ENCODE measurements around the gene HNRNPA1.

HNRNPA1 gene

GRCh38 chr12:54285150-54286041 lies 4.9 kb downstream of the HNRNPA1 start:
- Histone ChIP-seq H3K27me3 (ENCODE audit: insufficient read depth, low read length) (no peaks in the 10 kb centered on the region), H3K4me1 (ENCODE audit: control insufficient read depth, insufficient read depth, low read length, unreplicated experiment) (peaks cover 20% of the 10 kb centered on the region), H3K36me3 (ENCODE audit: insufficient read depth, low read length) (peaks cover 66% of the 10 kb centered on the region), H2AFZ (ENCODE audit: low read length, unreplicated experiment) (no peak overlapping the region), H3K27ac (ENCODE audit: low read depth, low read length) (peak overlapping the region; percentile 31), H3K4me3 (ENCODE audit: low read depth, low read length) (peak overlapping the region; percentile 93), H3K79me2 (ENCODE audit: control insufficient read depth, insufficient read depth, low read length, unreplicated experiment) (peaks cover 45% of the 10 kb centered on the region)

DNA sequence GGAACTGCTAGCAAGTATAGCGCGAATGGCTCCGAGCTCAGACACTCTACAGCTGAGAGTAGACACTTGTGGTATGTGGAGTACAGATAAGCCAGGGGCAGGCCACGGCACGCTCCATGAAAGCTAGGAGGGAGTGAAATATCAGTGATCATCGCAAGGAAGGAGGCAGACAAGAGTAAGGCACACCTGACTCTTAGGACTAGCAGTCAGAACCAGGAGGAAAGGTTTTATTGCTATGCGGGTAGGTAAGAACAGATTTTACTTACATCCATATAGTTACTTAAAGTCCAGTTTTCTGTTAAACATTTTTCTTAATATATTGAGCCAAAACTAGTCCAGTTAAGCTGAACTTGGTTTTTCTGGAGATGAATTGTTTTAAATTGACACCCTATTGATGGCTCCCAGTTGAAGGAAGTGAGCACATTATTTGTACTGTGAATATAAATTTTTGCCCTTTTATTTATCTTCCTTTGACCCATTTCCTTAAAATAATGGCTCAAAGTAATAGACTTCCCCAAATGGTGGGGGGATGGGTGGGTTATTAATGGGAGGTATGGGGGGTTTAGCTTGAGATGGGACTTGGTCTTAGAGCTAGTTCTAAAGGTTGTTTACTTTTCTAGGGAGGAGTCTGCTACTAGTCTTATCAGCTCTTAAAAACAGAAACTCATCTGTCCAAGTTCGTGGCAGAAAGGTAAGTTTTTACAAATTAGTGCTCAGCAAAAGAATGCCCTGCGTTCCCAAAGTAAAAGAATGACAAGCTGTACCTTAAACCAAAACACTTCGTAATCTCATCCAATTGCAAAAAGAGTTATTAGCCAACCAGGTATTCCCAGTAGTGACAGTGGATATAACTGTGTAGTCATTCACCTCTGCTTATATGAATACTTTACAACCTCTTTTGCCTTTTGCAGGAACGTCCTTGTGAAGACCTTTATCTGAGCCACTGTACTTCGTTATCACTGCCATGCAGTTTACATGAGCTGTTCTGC lies 5.8 kb downstream of the HNRNPA1 start:
- H3K4me1 ChIP-seq (ENCODE audit: control insufficient read depth, insufficient read depth, low read length, unreplicated experiment): peaks cover 20% of the 10 kb centered on the region
- H3K4me3 ChIP-seq (ENCODE audit: low read depth, low read length): no peak overlapping the region
- H3K27ac ChIP-seq (ENCODE audit: low read depth, low read length): no peak overlapping the region

GRCh38 chr12:54287261-54288157 lies 7.0 kb downstream of the HNRNPA1 start:
- Histone ChIP-seq H3K79me2 (ENCODE audit: control insufficient read depth, insufficient read depth, low read length, unreplicated experiment) (peaks cover 26% of the 10 kb centered on the region), H3K4me1 (ENCODE audit: control insufficient read depth, insufficient read depth, low read length, unreplicated experiment) (peaks cover 16% of the 10 kb centered on the region), H3K27ac (ENCODE audit: low read depth, low read length) (no peak overlapping the region), H3K4me3 (ENCODE audit: low read depth, low read length) (no peak overlapping the region), H3K27me3 (ENCODE audit: insufficient read depth, low read length) (no peaks in the 10 kb centered on the region), H2AFZ (ENCODE audit: low read length, unreplicated experiment) (no peak overlapping the region), H3K36me3 (ENCODE audit: insufficient read depth, low read length) (peaks cover 48% of the 10 kb centered on the region)

More for the DNA sequence above, 5.8 kb downstream of the HNRNPA1 start:
- Histone ChIP-seq H3K27me3 (ENCODE audit: insufficient read depth, low read length) (no peaks in the 10 kb centered on the region), H3K79me2 (ENCODE audit: control insufficient read depth, insufficient read depth, low read length, unreplicated experiment) (peaks cover 37% of the 10 kb centered on the region), H2AFZ (ENCODE audit: low read length, unreplicated experiment) (no peak overlapping the region), H3K36me3 (ENCODE audit: insufficient read depth, low read length) (peaks cover 60% of the 10 kb centered on the region)

DNA sequence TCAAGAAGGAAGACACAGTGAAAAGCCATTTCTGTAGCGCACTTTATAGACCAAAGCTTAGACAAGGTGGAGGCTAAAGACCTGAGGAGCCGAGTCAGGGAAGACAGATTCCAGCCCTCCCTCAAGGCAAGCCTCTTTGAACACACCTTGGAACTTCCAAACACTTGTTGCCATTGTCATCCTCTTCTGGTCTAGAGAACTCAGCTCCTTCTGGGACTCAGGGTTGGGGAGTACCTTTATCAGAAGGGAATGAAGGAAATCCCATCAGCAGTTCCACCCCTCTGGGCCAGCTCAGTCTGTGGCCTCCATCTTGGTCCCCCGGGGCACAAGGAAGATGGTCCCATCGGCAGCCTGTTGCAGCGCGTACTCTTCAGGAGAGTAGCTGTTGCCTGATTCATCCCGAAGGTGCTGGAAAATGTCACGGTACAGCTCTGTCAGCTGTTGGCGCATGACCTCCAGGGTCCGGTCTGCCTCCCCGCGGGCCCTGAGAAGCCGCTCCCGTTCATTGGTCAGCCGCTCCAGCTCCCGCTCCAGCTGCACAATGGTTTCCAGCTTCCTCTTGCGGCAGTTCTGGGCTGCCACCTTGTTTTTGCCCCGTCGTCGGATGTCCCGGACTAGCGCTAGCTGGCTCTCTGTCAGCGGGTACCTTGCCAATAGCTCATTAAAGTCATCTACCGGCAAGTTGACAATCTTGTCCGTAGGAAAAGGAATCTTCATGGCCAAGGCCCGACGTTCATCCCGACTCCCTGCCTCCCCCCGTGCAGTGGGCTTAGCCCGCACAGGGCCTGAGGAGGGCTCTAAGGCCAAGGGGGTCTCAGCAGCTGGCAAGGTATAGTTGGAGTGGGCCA lies 11.8 kb downstream of the HNRNPA1 start:
- H3K4me1 ChIP-seq (ENCODE audit: control insufficient read depth, insufficient read depth, low read length, unreplicated experiment): no peaks in the 10 kb centered on the region
- H3K27ac ChIP-seq (ENCODE audit: low read depth, low read length): no peak overlapping the region
- H3K79me2 ChIP-seq (ENCODE audit: control insufficient read depth, insufficient read depth, low read length, unreplicated experiment): no peaks in the 10 kb centered on the region
- H3K4me3 ChIP-seq (ENCODE audit: low read depth, low read length): no peak overlapping the region
- peaks cover 7% of the 10 kb centered on the region for H3K36me3 ChIP-seq (ENCODE audit: insufficient read depth, low read length)
- H2AFZ ChIP-seq (ENCODE audit: low read length, unreplicated experiment): no peak overlapping the region
- H3K27me3 ChIP-seq (ENCODE audit: insufficient read depth, low read length): no peaks in the 10 kb centered on the region

- Histone ChIP-seq H3K4me1 (ENCODE audit: control insufficient read depth, insufficient read depth, low read length, unreplicated experiment) (no peaks in the 10 kb centered on the region), H3K79me2 (ENCODE audit: control insufficient read depth, insufficient read depth, low read length, unreplicated experiment) (no peaks in the 10 kb centered on the region), H3K36me3 (ENCODE audit: insufficient read depth, low read length) (peaks cover under 1% of the 10 kb centered on the region; the same call in 1 of the 2 replicates), H3K27ac (ENCODE audit: low read depth, low read length) (no peak overlapping the region), H3K27me3 (ENCODE audit: insufficient read depth, low read length) (no peaks in the 10 kb centered on the region), H3K4me3 (ENCODE audit: low read depth, low read length) (no peak overlapping the region), H2AFZ (ENCODE audit: low read length, unreplicated experiment) (no peak overlapping the region)
These were observed 12.4 kb downstream of the HNRNPA1 start for GRCh38 chr12:54292931-54293241.

GRCh38 chr12:54294152-54294952 lies 13.8 kb downstream of the HNRNPA1 start:
- H3K27me3 ChIP-seq (ENCODE audit: insufficient read depth, low read length): no peaks in the 10 kb centered on the region
- H2AFZ ChIP-seq (ENCODE audit: low read length, unreplicated experiment): no peak overlapping the region
- H3K4me1 ChIP-seq (ENCODE audit: control insufficient read depth, insufficient read depth, low read length, unreplicated experiment): peaks cover 2% of the 10 kb centered on the region
- no peak overlapping the region for H3K4me3 ChIP-seq (ENCODE audit: low read depth, low read length)
- no peaks in the 10 kb centered on the region for H3K79me2 ChIP-seq (ENCODE audit: control insufficient read depth, insufficient read depth, low read length, unreplicated experiment)
- no peaks in the 10 kb centered on the region for H3K36me3 ChIP-seq (ENCODE audit: insufficient read depth, low read length)
- no peak overlapping the region for H3K27ac ChIP-seq (ENCODE audit: low read depth, low read length)

- Histone ChIP-seq H3K79me2 (ENCODE audit: control insufficient read depth, insufficient read depth, low read length, unreplicated experiment) (no peaks in the 10 kb centered on the region), H3K4me1 (ENCODE audit: control insufficient read depth, insufficient read depth, low read length, unreplicated experiment) (peaks cover 9% of the 10 kb centered on the region), H2AFZ (ENCODE audit: low read length, unreplicated experiment) (no peak overlapping the region), H3K27me3 (ENCODE audit: insufficient read depth, low read length) (no peaks in the 10 kb centered on the region), H3K36me3 (ENCODE audit: insufficient read depth, low read length) (no peaks in the 10 kb centered on the region), H3K4me3 (ENCODE audit: low read depth, low read length) (no peak overlapping the region), H3K27ac (ENCODE audit: low read depth, low read length) (no peak overlapping the region)
These were observed 14.5 kb downstream of the HNRNPA1 start for GRCh38 chr12:54294953-54295566.

GRCh38 chr12:54296393-54297099 lies 16.0 kb downstream of the HNRNPA1 start:
- Histone ChIP-seq H2AFZ (ENCODE audit: low read length, unreplicated experiment) (no peak overlapping the region), H3K27me3 (ENCODE audit: insufficient read depth, low read length) (0 out of 2 replicates have a peak, but pooled peaks cover 3% of the 10 kb centered on the region), H3K4me3 (ENCODE audit: low read depth, low read length) (no peak overlapping the region), H3K79me2 (ENCODE audit: control insufficient read depth, insufficient read depth, low read length, unreplicated experiment) (no peaks in the 10 kb centered on the region), H3K4me1 (ENCODE audit: control insufficient read depth, insufficient read depth, low read length, unreplicated experiment) (peaks cover 22% of the 10 kb centered on the region), H3K27ac (ENCODE audit: low read depth, low read length) (no peak overlapping the region), H3K36me3 (ENCODE audit: insufficient read depth, low read length) (no peaks in the 10 kb centered on the region)
